ENCODE measurements around the gene APEH. TPM values are rescaled to one million over a fixed set of nuclear protein-coding genes. Genes with fewer than 3 reads are reported as not detected.
A peak's percentile ranks its signal among the peaks of the same experiment; 100 is the strongest.

APEH gene
- total and polyA plus RNA-seq, 9 of the 15 experiments (the other 6 are each of a cell fraction or from before 2014, with no cell fraction given), result 70.9 to 177 (median 117) TPM

- Histone ChIP-seq H3K9me3 (replicated peaks; ENCODE audit: control insufficient read depth, insufficient read depth, low read depth, low read length) (no peaks in the 10 kb centered on the region), H4K20me1 (replicated peaks; ENCODE audit: control insufficient read depth, insufficient read depth, low read length) (no peaks in the 10 kb centered on the region), H3K27me3 (ENCODE audit: control insufficient read depth in 2 of 2, insufficient read depth in 2 of 2, low read length in 2 of 2) (no peaks in the 10 kb centered on the region), H3K79me2 (ENCODE audit: control insufficient read depth, insufficient read depth, low read length) (peaks cover 23% of the 10 kb centered on the region), H2AFZ (ENCODE audit: low read depth, low read length) (peak within 1 kb of the TSS; percentile 96), H3K4me2 (ENCODE audit: insufficient read depth, low read length) (peak within 1 kb of the TSS; percentile 81), H3K4me1 (replicated peaks in 1 of 2; ENCODE audit: control insufficient read depth in 2 of 2, insufficient read depth in 2 of 2, low read length in 2 of 2) (peaks cover 6 to 33% of the 10 kb centered on the region in 2 experiments; a peak in 4 of 5 replicates), H3K36me3 (ENCODE audit: control insufficient read depth, insufficient read depth, low read length) (peaks cover 2% of the 10 kb centered on the region; the same call in 1 of the 3 replicates), H3K9me1 (ENCODE audit: control insufficient read depth, insufficient read depth, low read length) (no peaks in the 10 kb centered on the region), H3K9ac (ENCODE audit: insufficient read depth in 1 of 2, low read depth in 2 of 2, low read length in 2 of 2) (peak within 1 kb of the TSS; percentile 72 to 94), H3K4me3 (peak within 1 kb of the TSS; percentile 66), H3K27ac (ENCODE audit: extremely low read depth, low read depth, low read length) (peak within 1 kb of the TSS; percentile 87)
- FAIRE-seq, result peak; percentile 97
- peak; percentile 79 to 92 (median 82) for DNase-seq (ENCODE audit: extremely low read depth in 1 of 4, low spot score in 3 of 4)
- CTCF ChIA-PET (ENCODE audit: low intra/inter-chr PET ratio), result interaction anchor here (0.6 kb wide), 1 partner anchor 162 kb away, joined by 3 read pairs; no protein-coding TSS in a partner anchor
- POLR2A ChIA-PET, result interaction anchor here (1.0 kb wide), 1 partner anchor 13 kb away, joined by 3 read pairs; no protein-coding TSS in a partner anchor
- intact Hi-C loops (cut with micrococcal nuclease), result no loop called here
- BruUV-seq (replicated peaks), result TSS peak; percentile 48
- ATAC-seq, result peak; percentile 94
- 1% methylated on average over 29 of the region's 66 CpGs for WGBS (ENCODE audit: insufficient coverage, low coverage, missing lambda C conversion rate)
- in situ Hi-C loops (cut with MboI), result no loop called here
- TF ChIP-seq ZNF41 (CRISPR knock-in tag; conservative IDR thresholded peaks at IDR 0.05) (no peak), SMARCC2 (IDR thresholded peaks at IDR 0.05; ENCODE audit: low read depth) (no peak), SREBF1 (IDR thresholded peaks at IDR 0.05; ENCODE audit: borderline replicate concordance, low read depth, low read length) (no peak), ARHGAP35 (IDR thresholded peaks at IDR 0.05; ENCODE audit: partially characterized antibody) (no peak), PREB (CRISPR knock-in tag; IDR thresholded peaks at IDR 0.05) (no peak), TCF3 (CRISPR knock-in tag; IDR thresholded peaks at IDR 0.05) (peak; percentile 56), ZNF263 (CRISPR knock-in tag; IDR thresholded peaks at IDR 0.05; ENCODE audit: borderline replicate concordance) (no peak), ZKSCAN3 (CRISPR knock-in tag; IDR thresholded peaks at IDR 0.05) (no peak), NR2C1 (IDR thresholded peaks at IDR 0.05) (no peak), NR2C1 (tag; IDR thresholded peaks at IDR 0.05) (0 out of 2 replicates have a peak, but pooled peaks have one; percentile 14), ZNF239 (CRISPR knock-in tag; IDR thresholded peaks at IDR 0.05) (no peak), DEAF1 (CRISPR knock-in tag; IDR thresholded peaks at IDR 0.05) (no peak), SREBF2 (CRISPR knock-in tag; IDR thresholded peaks at IDR 0.05) (no peak), RBBP5 (IDR thresholded peaks at IDR 0.05; ENCODE audit: borderline replicate concordance, insufficient read depth, low read length, poor library complexity, severe bottlenecking) (peak; percentile 85), TBP (optimal IDR thresholded peaks at IDR 0.05; ENCODE audit: low read depth, low read length) (no peak), ZNF143 (CRISPR knock-in tag; IDR thresholded peaks at IDR 0.05) (no peak), ATF6 (CRISPR knock-in tag; IDR thresholded peaks at IDR 0.05) (no peak), TEAD1 (CRISPR knock-in tag; IDR thresholded peaks at IDR 0.05) (0 out of 4 replicates have a peak, but pooled peaks have one; percentile 19 to 38)
These were observed 15.1 kb downstream of the APEH start, which contains the start of the genes MST1 and RNF123 for GRCh38 chr3:49689046-49689907. MST1 (minus strand) TSS chr3:49689474; CDS start chr3:49688691, 783 bp downstream. RNF123 (plus strand) TSS chr3:49689557; CDS start chr3:49691166, 1,609 bp downstream.
